IMR-90 (cell line): ENCODE results near the gene TBX4. TPM values are rescaled to one million over a fixed set of nuclear protein-coding genes. Genes with fewer than 3 reads are reported as not detected.
"Not testable (repeated sequence)": the region's sequence is repeated elsewhere in the genome, so short reads cannot be mapped to it uniquely, and the experiment has no call there.

Experiments
- ATAC-seq: fragments of 200-7000 bp; cut with Tn5 transposase; 2 replicates; pipeline ENCODE4 v1.9.1; 2020; ENCODE audit warnings: low read depth, mild to moderate bottlenecking, moderate library complexity
- BruUV-seq: library from RNA; stranded (reverse); fragments of 400-500 nt; replicated peaks from 2 replicates; lab custom pipeline; 2021; lab: Mats Ljungman, UMichigan
- CTCF ChIA-PET: fragments of 300-600 bp; formaldehyde crosslinking; extraction: SDS; loops from one replicate; lab custom pipeline; 2021; ENCODE audit warnings: antibody characterized with exemption; lab: Yijun Ruan, JAX
- POLR2A ChIA-PET: fragments of 300-600 bp; sonication (Branson Sonifier 250); formaldehyde crosslinking; loops from one replicate; lab custom pipeline; 2022; ENCODE audit warnings: antibody characterized with exemption; ENCODE audit not compliant: unreplicated experiment; lab: Charles Lee
- DNase-seq: peaks from one replicate; pipeline ENCODE4 v3.0.0; 2013
- H2AFZ ChIP-seq: replicated peaks from 2 replicates; pipeline ENCODE3; 2013; ENCODE audit warnings: low read length, mild to moderate bottlenecking; ENCODE audit not compliant: poor library complexity
- H2AK5ac ChIP-seq: 2 replicates; pipeline ENCODE4 v1.6.1; 2013; ENCODE audit warnings: low read depth, low read length, inconsistent platforms
- H2AK9ac ChIP-seq: replicated peaks from 2 replicates; pipeline ENCODE3; 2013; ENCODE audit warnings: mild to moderate bottlenecking, low read depth, low read length, moderate library complexity; ENCODE audit not compliant: poor library complexity
- H2BK120ac ChIP-seq: 2 replicates; pipeline ENCODE4 v1.6.1; 2013; ENCODE audit warnings: low read depth, low read length, inconsistent platforms
- H2BK15ac ChIP-seq: 3 replicates; pipeline ENCODE4 v1.6.1; 2013; ENCODE audit warnings: low read depth, low read length, inconsistent platforms
- H2BK20ac ChIP-seq: 2 replicates; pipeline ENCODE4 v1.6.1; 2013; ENCODE audit warnings: low read depth, mild to moderate bottlenecking, inconsistent platforms, low read length, moderate library complexity
- H2BK5ac ChIP-seq: 2 replicates; pipeline ENCODE4 v1.6.1; 2013; ENCODE audit warnings: mild to moderate bottlenecking, low read depth, low read length, inconsistent platforms; ENCODE audit not compliant: poor library complexity, severe bottlenecking
- H3K14ac ChIP-seq: replicated peaks from 2 replicates; pipeline ENCODE4 v1.6.1; 2013; ENCODE audit warnings: low read depth, low read length, inconsistent platforms
- H3K18ac ChIP-seq: 2 replicates; pipeline ENCODE4 v1.6.1; 2013; ENCODE audit warnings: low read depth, low read length, control low read depth
- H3K23ac ChIP-seq: 2 replicates; pipeline ENCODE4 v1.6.1; 2013; ENCODE audit warnings: low read depth, low read length, inconsistent platforms
- H3K27ac ChIP-seq: 2 replicates; pipeline ENCODE4 v1.5.1; 2013; ENCODE audit warnings: mild to moderate bottlenecking, control low read depth, low read length; ENCODE audit not compliant: insufficient read depth
- H3K27me3 ChIP-seq: 2 replicates; pipeline ENCODE4 v1.6.1; 2013; ENCODE audit warnings: low read length; ENCODE audit not compliant: control insufficient read depth, insufficient read depth
- H3K36me3 ChIP-seq: 2 replicates; pipeline ENCODE4 v1.6.1; 2013; ENCODE audit warnings: low read length, mixed read lengths; ENCODE audit not compliant: control insufficient read depth, insufficient read depth
- H3K4ac ChIP-seq: 2 replicates; pipeline ENCODE4 v1.6.1; 2013; ENCODE audit warnings: low read depth, low read length, inconsistent platforms
- H3K4me1 ChIP-seq: 2 replicates; pipeline ENCODE4 v1.6.1; 2013; ENCODE audit warnings: low read length, mixed read lengths; ENCODE audit not compliant: control insufficient read depth, insufficient read depth
- H3K4me2 ChIP-seq: 2 replicates; pipeline ENCODE4 v1.6.1; 2013; ENCODE audit warnings: low read depth, mild to moderate bottlenecking, control low read depth, low read length, moderate library complexity
- H3K4me3 ChIP-seq: 2 replicates; pipeline ENCODE4 v1.5.1; 2013; ENCODE audit warnings: low read depth, mild to moderate bottlenecking, control low read depth, low read length, moderate library complexity; ENCODE audit not compliant: insufficient read depth
- H3K56ac ChIP-seq: 2 replicates; pipeline ENCODE4 v1.6.1; 2013; ENCODE audit warnings: low read length, inconsistent platforms; ENCODE audit not compliant: insufficient read depth; ENCODE audit errors: extremely low read depth
- H3K79me1 ChIP-seq, 2 experiments: 2 replicates each; pipeline ENCODE4 v1.6.1; 2013; ENCODE audit warnings: low read length in 2 of 2, inconsistent platforms in 1 of 2, low read depth in 1 of 2
- H3K9ac ChIP-seq: 2 replicates; pipeline ENCODE4 v1.6.1; 2013; ENCODE audit warnings: low read depth, low read length, control low read depth
- H3K9me1 ChIP-seq: 2 replicates; pipeline ENCODE4 v1.6.1; 2013; ENCODE audit warnings: low read length, inconsistent platforms; ENCODE audit not compliant: insufficient read depth
- H3K9me3 ChIP-seq: 2 replicates; pipeline ENCODE4 v1.6.1; 2013; ENCODE audit warnings: low read length; ENCODE audit not compliant: control insufficient read depth, insufficient read depth
- H4K20me1 ChIP-seq: 2 replicates; pipeline ENCODE4 v1.6.1; 2013; ENCODE audit warnings: low read length, inconsistent platforms; ENCODE audit not compliant: insufficient read depth
- H4K5ac ChIP-seq: 2 replicates; pipeline ENCODE4 v1.6.1; 2013; ENCODE audit warnings: mild to moderate bottlenecking, low read depth, low read length, control low read depth
- H4K8ac ChIP-seq, 2 experiments: 2 replicates each; pipeline ENCODE4 v1.6.1; 2013; ENCODE audit warnings: low read depth in 2 of 2, low read length in 2 of 2, control low read depth in 1 of 2, inconsistent platforms in 1 of 2
- H4K91ac ChIP-seq: 2 replicates; pipeline ENCODE4 v1.6.1; 2013; ENCODE audit warnings: low read depth, low read length, inconsistent platforms; ENCODE audit not compliant: insufficient read depth
- WGBS, 2 experiments: methylation state at CpG; one replicate each; pipeline versions ENCODE4 v1.1.5 to v1.1.7; 2013; ENCODE audit warnings: missing lambda C conversion rate in 2 of 2; ENCODE audit not compliant: insufficient read length in 1 of 2; ENCODE audit errors: extremely low coverage in 2 of 2; 5-methylcytosine and 5-hydroxymethylcytosine counted together
- dilution Hi-C: fragments of 300-500 bp; cut with HindIII; formaldehyde crosslinking; loops from one replicate; pipeline ENCODE4 v1.14.3; 2018; ENCODE audit warnings: low sequenced_read_pairs; ENCODE audit not compliant: unreplicated experiment
- in situ Hi-C: fragments of 300-500 bp; cut with MboI; formaldehyde crosslinking; loops from 3 replicates; pipeline ENCODE4 v1.14.3; 2019; ENCODE audit warnings: low sequenced_read_pairs, inconsistent platforms, mixed read lengths
- intact Hi-C: fragments of 100-400 bp; cut with micrococcal nuclease; formaldehyde crosslinking; loops from 2 replicates; pipeline ENCODE4 v1.10.0; 2022
- polyA plus RNA-seq, 3 experiments: library from polyadenylated mRNA; depleted of rRNA; stranded (reverse); fragments of >200 nt; gene quantifications; 2 replicates each; pipeline ENCODE4 v1.2.3, GENCODE V29; 2012; ENCODE audit warnings: low replicate concordance in 1 of 3
- total RNA-seq: library from RNA; depleted of rRNA; stranded (reverse); fragments of >200 nt; gene quantifications from 2 replicates; pipeline ENCODE4 v1.2.3, GENCODE V29; 2012

The TBX4 gene
- total and polyA plus RNA-seq, 2 of the 4 experiments (the other 2 are of a cell fraction): 0.05 TPM; not detected in 1

DNA sequence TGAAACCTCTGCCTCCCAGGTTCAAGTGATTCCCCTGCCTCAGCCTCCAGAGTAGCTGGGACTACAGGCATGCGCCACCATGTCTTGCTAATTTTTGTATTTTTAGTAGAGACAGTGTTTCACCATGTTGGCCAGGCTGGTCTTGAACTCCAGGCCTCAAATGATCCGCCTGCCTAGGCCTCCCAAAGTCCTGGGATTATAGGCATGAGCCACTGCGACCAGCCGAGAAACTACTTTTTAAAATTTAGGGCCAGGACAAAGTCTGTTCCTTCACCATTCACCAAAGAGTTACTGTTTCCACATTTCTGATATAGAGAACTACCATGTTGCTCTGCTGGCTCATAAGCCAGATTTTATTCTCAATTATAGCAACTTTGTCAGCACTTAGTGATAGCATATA, 3.1 kb upstream of the TBX4 start:
- H4K5ac ChIP-seq, H2AFZ ChIP-seq, ATAC-seq, H3K23ac ChIP-seq, H2BK5ac ChIP-seq, H2BK20ac ChIP-seq, H2AK5ac ChIP-seq, CTCF ChIA-PET, H3K9me1 ChIP-seq, H3K27ac ChIP-seq, dilution Hi-C loops, intact Hi-C loops, H3K9me3 ChIP-seq, H3K4ac ChIP-seq, H4K91ac ChIP-seq, H3K56ac ChIP-seq, in situ Hi-C loops, H4K20me1 ChIP-seq, BruUV-seq, DNase-seq, H2BK120ac ChIP-seq, H3K14ac ChIP-seq, H3K18ac ChIP-seq, H2AK9ac ChIP-seq, H3K36me3 ChIP-seq, H4K8ac ChIP-seq, H3K79me1 ChIP-seq, H3K4me3 ChIP-seq, H3K4me1 ChIP-seq, H3K4me2 ChIP-seq, H2BK15ac ChIP-seq, H3K9ac ChIP-seq: not testable (repeated sequence)
- POLR2A ChIA-PET: interaction anchor here (0.6 kb wide), 1 partner anchor 131 kb away, joined by 4 read pairs; no protein-coding TSS in a partner anchor
- 100% methylated on average over 1 of the region's 4 CpGs; no CpG with 5 or more reads in 1 of the 2 experiments for WGBS, 2 experiments
- H3K27me3 ChIP-seq: peaks cover 55% of the 10 kb centered on the region
